ENCODE results near the gene CLTA.

DNA sequence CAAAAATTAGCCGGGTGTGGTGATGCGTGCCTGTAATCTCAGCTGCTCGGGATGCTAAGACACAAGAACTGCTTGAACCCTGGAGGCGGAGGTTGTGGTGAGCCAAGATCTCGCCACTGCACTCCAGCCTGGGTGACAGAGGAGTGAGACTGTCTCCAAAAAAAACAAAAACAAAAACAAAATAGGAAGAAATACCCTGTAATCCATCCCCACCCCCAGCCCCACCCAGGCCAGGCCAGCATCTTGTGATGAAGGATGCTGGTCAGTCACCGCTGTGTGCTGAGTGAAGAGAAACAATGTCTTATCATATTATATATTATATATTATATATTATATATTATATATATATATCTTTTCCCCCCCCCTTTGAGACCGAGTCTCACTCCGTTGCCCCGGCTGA, 37.0 kb upstream of the CLTA start:
- TF ChIP-seq, protein P1, sequence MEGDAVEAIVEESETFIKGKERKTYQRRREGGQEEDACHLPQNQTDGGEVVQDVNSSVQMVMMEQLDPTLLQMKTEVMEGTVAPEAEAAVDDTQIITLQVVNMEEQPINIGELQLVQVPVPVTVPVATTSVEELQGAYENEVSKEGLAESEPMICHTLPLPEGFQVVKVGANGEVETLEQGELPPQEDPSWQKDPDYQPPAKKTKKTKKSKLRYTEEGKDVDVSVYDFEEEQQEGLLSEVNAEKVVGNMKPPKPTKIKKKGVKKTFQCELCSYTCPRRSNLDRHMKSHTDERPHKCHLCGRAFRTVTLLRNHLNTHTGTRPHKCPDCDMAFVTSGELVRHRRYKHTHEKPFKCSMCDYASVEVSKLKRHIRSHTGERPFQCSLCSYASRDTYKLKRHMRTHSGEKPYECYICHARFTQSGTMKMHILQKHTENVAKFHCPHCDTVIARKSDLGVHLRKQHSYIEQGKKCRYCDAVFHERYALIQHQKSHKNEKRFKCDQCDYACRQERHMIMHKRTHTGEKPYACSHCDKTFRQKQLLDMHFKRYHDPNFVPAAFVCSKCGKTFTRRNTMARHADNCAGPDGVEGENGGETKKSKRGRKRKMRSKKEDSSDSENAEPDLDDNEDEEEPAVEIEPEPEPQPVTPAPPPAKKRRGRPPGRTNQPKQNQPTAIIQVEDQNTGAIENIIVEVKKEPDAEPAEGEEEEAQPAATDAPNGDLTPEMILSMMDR (IDR thresholded peaks at IDR 0.05): no peak
- TF ChIP-seq BHLHE40 (IDR thresholded peaks at IDR 0.05; ENCODE audit: low read depth, low read length) (no peak), POLR2A (IDR thresholded peaks at IDR 0.05; ENCODE audit: low read length) (no peak), CEBPB (IDR thresholded peaks at IDR 0.05) (no peak), KDM1A (IDR thresholded peaks at IDR 0.05; ENCODE audit: low read depth) (no peak)
- TF ChIP-seq, protein P2, sequence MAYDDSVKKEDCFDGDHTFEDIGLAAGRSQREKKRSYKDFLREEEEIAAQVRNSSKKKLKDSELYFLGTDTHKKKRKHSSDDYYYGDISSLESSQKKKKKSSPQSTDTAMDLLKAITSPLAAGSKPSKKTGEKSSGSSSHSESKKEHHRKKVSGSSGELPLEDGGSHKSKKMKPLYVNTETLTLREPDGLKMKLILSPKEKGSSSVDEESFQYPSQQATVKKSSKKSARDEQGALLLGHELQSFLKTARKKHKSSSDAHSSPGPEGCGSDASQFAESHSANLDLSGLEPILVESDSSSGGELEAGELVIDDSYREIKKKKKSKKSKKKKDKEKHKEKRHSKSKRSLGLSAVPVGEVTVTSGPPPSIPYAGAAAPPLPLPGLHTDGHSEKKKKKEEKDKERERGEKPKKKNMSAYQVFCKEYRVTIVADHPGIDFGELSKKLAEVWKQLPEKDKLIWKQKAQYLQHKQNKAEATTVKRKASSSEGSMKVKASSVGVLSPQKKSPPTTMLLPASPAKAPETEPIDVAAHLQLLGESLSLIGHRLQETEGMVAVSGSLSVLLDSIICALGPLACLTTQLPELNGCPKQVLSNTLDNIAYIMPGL (CRISPR knock-in tag; IDR thresholded peaks at IDR 0.05; ENCODE audit: borderline replicate concordance): no peak
- TF ChIP-seq, protein P3, sequence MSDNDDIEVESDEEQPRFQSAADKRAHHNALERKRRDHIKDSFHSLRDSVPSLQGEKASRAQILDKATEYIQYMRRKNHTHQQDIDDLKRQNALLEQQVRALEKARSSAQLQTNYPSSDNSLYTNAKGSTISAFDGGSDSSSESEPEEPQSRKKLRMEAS (IDR thresholded peaks at IDR 0.05): no peak
- TF ChIP-seq, protein P4, sequence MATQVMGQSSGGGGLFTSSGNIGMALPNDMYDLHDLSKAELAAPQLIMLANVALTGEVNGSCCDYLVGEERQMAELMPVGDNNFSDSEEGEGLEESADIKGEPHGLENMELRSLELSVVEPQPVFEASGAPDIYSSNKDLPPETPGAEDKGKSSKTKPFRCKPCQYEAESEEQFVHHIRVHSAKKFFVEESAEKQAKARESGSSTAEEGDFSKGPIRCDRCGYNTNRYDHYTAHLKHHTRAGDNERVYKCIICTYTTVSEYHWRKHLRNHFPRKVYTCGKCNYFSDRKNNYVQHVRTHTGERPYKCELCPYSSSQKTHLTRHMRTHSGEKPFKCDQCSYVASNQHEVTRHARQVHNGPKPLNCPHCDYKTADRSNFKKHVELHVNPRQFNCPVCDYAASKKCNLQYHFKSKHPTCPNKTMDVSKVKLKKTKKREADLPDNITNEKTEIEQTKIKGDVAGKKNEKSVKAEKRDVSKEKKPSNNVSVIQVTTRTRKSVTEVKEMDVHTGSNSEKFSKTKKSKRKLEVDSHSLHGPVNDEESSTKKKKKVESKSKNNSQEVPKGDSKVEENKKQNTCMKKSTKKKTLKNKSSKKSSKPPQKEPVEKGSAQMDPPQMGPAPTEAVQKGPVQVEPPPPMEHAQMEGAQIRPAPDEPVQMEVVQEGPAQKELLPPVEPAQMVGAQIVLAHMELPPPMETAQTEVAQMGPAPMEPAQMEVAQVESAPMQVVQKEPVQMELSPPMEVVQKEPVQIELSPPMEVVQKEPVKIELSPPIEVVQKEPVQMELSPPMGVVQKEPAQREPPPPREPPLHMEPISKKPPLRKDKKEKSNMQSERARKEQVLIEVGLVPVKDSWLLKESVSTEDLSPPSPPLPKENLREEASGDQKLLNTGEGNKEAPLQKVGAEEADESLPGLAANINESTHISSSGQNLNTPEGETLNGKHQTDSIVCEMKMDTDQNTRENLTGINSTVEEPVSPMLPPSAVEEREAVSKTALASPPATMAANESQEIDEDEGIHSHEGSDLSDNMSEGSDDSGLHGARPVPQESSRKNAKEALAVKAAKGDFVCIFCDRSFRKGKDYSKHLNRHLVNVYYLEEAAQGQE (IDR thresholded peaks at IDR 0.05): no peak

Data from A549 (cell line).